ENCODE data around the gene CYGB.
"Not testable (repeated sequence)": the region's sequence is repeated elsewhere in the genome, so short reads cannot be mapped to it uniquely, and the experiment has no call there.

CYGB gene

GRCh38 chr17:76525513-76525833, 12.0 kb downstream of the CYGB start:
- H3K36me3 ChIP-seq (ENCODE audit: insufficient read depth, low read length); H3K4me3 ChIP-seq (ENCODE audit: low read length); H3K9me3 ChIP-seq (ENCODE audit: low read length); H2AFZ ChIP-seq (ENCODE audit: low read depth, low read length): not testable (repeated sequence)
- Histone ChIP-seq H3K4me1 (ENCODE audit: insufficient read depth, low read length) (peaks cover 22% of the 10 kb centered on the region), H3K27me3 (ENCODE audit: insufficient read depth, low read length) (peaks cover 14% of the 10 kb centered on the region)

DNA sequence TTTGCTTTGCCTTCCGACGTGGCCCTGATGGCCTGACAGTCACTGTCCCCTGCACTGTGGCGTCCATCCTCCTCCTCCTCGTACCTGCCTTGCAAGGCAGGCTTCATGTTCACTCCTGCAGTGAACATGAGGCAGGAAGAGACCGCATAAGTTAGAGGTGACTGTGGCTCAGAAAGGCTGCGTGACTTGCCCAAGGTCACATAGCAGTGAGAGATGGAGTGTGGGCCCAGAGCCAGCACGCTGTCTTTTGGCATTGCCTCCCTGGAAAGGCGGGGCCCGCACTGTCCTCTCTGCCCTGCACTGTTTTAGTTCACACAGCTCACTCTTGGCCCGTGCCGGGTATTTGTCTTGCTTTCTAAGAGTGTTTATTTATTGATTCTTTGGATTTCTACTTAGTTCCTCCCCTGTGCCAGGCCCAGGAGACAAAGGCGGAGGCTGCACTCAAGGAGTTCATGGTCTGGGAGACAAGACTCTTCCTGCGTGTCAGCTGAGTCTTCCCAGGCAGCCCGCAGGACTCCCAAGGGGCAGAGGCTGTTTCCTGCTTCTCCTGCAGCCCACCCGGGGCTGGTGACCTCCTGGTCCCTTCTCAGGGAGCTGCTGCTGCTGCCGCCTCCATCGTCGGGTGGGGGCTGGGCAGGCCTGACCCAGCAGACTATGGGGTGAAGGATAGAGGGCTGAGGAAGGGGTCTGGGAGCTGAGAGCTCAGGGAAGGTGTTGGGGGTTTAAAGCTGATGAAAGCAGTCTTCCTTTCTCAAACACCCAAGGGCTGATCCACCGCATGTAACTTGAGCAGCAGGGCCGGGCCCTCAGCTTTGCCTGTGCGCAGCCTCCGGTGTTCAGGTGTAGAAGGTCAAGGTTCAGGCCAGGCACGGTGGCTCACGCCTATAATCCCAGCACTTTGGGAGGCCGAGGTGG, 12.7 kb downstream of the CYGB start:
- Histone ChIP-seq H3K4me3 (ENCODE audit: low read length) (no peak overlapping the region), H3K9me3 (ENCODE audit: low read length) (no peaks in the 10 kb centered on the region), H3K4me1 (ENCODE audit: insufficient read depth, low read length) (peaks cover 16% of the 10 kb centered on the region), H3K36me3 (ENCODE audit: insufficient read depth, low read length) (no peaks in the 10 kb centered on the region), H3K27me3 (ENCODE audit: insufficient read depth, low read length) (peaks cover 18% of the 10 kb centered on the region), H2AFZ (ENCODE audit: low read depth, low read length) (no peak overlapping the region)

DNA sequence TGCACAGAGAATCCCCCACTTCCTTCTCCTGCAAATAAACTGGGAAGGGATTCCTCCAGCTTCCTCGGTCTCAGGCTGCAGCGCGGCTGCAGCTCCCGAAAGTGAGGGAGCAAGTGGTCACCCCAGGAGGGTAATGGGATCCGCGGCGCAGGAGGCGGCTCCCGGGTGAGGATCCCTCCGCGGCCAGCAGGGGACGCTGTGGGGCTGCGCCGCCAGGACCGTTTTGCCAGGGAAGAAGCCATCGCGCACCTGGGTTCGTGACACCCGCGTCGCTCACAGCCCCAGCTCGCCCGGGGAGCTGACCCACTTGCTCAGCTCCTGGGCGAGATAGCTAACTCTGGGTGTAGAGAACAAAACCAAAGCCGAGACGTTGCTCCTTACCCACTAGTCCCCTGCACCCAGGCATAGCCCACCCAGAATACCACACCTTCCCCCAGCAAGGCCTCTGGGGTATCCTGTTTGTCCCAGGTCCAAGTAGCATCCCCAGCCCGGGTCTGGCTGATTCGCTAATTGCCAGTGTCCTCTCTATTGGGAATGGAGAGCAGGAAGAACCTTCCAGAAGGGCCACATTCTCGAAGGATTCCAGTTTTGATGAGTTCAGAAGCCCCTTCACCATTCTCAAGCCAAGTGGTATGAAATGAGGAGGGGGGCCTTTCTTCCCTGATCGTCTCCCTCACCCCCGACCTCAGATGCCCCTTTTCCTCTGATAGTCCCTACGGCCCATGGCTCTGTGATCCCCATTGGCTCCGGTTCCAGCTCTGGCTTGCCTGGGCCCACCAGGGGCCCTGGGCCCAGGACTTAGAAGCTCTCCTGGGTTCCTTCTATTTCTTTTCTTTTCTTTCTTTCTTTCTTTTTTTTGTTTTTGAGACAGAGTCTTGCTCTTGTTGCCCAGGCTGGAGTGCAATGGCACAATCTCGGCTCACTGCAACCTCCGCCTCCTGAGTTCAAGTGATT, 14.1 kb downstream of the CYGB start:
- H3K4me1 ChIP-seq (ENCODE audit: insufficient read depth, low read length), result peaks cover 8% of the 10 kb centered on the region
- H2AFZ ChIP-seq (ENCODE audit: low read depth, low read length), result no peak overlapping the region
- no peaks in the 10 kb centered on the region for H3K36me3 ChIP-seq (ENCODE audit: insufficient read depth, low read length)
- H3K9me3 ChIP-seq (ENCODE audit: low read length), result no peaks in the 10 kb centered on the region
- H3K27me3 ChIP-seq (ENCODE audit: insufficient read depth, low read length), result peaks cover 22% of the 10 kb centered on the region
- no peak overlapping the region for H3K4me3 ChIP-seq (ENCODE audit: low read length)

- H3K4me3 ChIP-seq (ENCODE audit: low read length); H3K4me1 ChIP-seq (ENCODE audit: insufficient read depth, low read length); H3K36me3 ChIP-seq (ENCODE audit: insufficient read depth, low read length); H3K9me3 ChIP-seq (ENCODE audit: low read length); H2AFZ ChIP-seq (ENCODE audit: low read depth, low read length): not testable (repeated sequence)
- H3K27me3 ChIP-seq (ENCODE audit: insufficient read depth, low read length), result peaks cover 22% of the 10 kb centered on the region
Measured at GRCh38 chr17:76521683-76522082, 15.8 kb downstream of the CYGB start.

DNA sequence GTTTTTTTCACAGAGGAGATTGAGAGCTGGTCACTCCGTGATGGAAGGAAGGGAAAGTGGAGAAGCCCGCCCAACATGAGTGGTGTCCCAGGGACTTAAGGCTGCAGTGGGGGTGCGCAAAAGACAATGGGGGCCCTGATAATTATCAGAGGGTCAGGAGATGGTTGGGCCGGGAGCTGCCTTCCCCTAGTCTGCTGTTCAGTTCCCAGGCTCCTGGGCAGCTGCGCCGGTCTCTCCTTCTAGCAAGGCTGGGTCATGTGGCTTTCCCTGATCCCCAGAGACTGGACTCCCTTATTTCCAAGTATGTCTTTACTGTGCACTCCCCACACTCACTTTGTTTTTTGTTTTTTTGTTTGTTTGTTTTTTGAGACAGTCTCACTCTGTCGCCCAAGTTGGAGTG, 16.2 kb downstream of the CYGB start:
- Histone ChIP-seq H3K27me3 (ENCODE audit: insufficient read depth, low read length) (peaks cover 22% of the 10 kb centered on the region), H3K4me3 (ENCODE audit: low read length) (no peak overlapping the region), H3K9me3 (ENCODE audit: low read length) (no peaks in the 10 kb centered on the region), H3K4me1 (ENCODE audit: insufficient read depth, low read length) (peaks cover 2% of the 10 kb centered on the region), H2AFZ (ENCODE audit: low read depth, low read length) (no peak overlapping the region), H3K36me3 (ENCODE audit: insufficient read depth, low read length) (no peaks in the 10 kb centered on the region)

- Histone ChIP-seq H2AFZ (ENCODE audit: low read depth, low read length) (no peak overlapping the region), H3K9me3 (ENCODE audit: low read length) (no peaks in the 10 kb centered on the region), H3K4me1 (ENCODE audit: insufficient read depth, low read length) (peaks cover 2% of the 10 kb centered on the region), H3K36me3 (ENCODE audit: insufficient read depth, low read length) (no peaks in the 10 kb centered on the region), H3K4me3 (ENCODE audit: low read length) (no peak overlapping the region), H3K27me3 (ENCODE audit: insufficient read depth, low read length) (peaks cover 22% of the 10 kb centered on the region)
Measured at GRCh38 chr17:76519048-76519966, 18.2 kb downstream of the CYGB start.

- H2AFZ ChIP-seq (ENCODE audit: low read depth, low read length), result no peak overlapping the region
- H3K9me3 ChIP-seq (ENCODE audit: low read length), result no peaks in the 10 kb centered on the region
- H3K27me3 ChIP-seq (ENCODE audit: insufficient read depth, low read length), result peaks cover 27% of the 10 kb centered on the region
- H3K36me3 ChIP-seq (ENCODE audit: insufficient read depth, low read length), result no peaks in the 10 kb centered on the region
- no peak overlapping the region for H3K4me3 ChIP-seq (ENCODE audit: low read length)
- H3K4me1 ChIP-seq (ENCODE audit: insufficient read depth, low read length), result no peaks in the 10 kb centered on the region
Measured at GRCh38 chr17:76517638-76518038, 19.9 kb downstream of the CYGB start.

GRCh38 chr17:76515274-76515949, 22.1 kb downstream of the CYGB start:
- no peaks in the 10 kb centered on the region for H3K4me1 ChIP-seq (ENCODE audit: insufficient read depth, low read length)
- no peak overlapping the region for H2AFZ ChIP-seq (ENCODE audit: low read depth, low read length)
- H3K9me3 ChIP-seq (ENCODE audit: low read length), result no peaks in the 10 kb centered on the region
- H3K27me3 ChIP-seq (ENCODE audit: insufficient read depth, low read length), result peaks cover 14% of the 10 kb centered on the region
- no peak overlapping the region for H3K4me3 ChIP-seq (ENCODE audit: low read length)
- H3K36me3 ChIP-seq (ENCODE audit: insufficient read depth, low read length), result no peaks in the 10 kb centered on the region

- H3K4me1 ChIP-seq (ENCODE audit: insufficient read depth, low read length); H3K27me3 ChIP-seq (ENCODE audit: insufficient read depth, low read length); H3K9me3 ChIP-seq (ENCODE audit: low read length): not testable (repeated sequence)
Measured at GRCh38 chr17:76514355-76514754, 23.2 kb downstream of the CYGB start.

GRCh38 chr17:76513306-76513692, 24.2 kb downstream of the CYGB start:
- H3K4me3 ChIP-seq (ENCODE audit: low read length), result no peak overlapping the region
- H3K27me3 ChIP-seq (ENCODE audit: insufficient read depth, low read length), result peaks cover 7% of the 10 kb centered on the region
- H3K4me1 ChIP-seq (ENCODE audit: insufficient read depth, low read length), result no peaks in the 10 kb centered on the region
- no peaks in the 10 kb centered on the region for H3K36me3 ChIP-seq (ENCODE audit: insufficient read depth, low read length)
- no peak overlapping the region for H2AFZ ChIP-seq (ENCODE audit: low read depth, low read length)
- H3K9me3 ChIP-seq (ENCODE audit: low read length), result no peaks in the 10 kb centered on the region

More at GRCh38 chr17:76514355-76514754, 23.2 kb downstream of the CYGB start:
- H2AFZ ChIP-seq (ENCODE audit: low read depth, low read length); H3K4me3 ChIP-seq (ENCODE audit: low read length); H3K36me3 ChIP-seq (ENCODE audit: insufficient read depth, low read length): not testable (repeated sequence)

DNA sequence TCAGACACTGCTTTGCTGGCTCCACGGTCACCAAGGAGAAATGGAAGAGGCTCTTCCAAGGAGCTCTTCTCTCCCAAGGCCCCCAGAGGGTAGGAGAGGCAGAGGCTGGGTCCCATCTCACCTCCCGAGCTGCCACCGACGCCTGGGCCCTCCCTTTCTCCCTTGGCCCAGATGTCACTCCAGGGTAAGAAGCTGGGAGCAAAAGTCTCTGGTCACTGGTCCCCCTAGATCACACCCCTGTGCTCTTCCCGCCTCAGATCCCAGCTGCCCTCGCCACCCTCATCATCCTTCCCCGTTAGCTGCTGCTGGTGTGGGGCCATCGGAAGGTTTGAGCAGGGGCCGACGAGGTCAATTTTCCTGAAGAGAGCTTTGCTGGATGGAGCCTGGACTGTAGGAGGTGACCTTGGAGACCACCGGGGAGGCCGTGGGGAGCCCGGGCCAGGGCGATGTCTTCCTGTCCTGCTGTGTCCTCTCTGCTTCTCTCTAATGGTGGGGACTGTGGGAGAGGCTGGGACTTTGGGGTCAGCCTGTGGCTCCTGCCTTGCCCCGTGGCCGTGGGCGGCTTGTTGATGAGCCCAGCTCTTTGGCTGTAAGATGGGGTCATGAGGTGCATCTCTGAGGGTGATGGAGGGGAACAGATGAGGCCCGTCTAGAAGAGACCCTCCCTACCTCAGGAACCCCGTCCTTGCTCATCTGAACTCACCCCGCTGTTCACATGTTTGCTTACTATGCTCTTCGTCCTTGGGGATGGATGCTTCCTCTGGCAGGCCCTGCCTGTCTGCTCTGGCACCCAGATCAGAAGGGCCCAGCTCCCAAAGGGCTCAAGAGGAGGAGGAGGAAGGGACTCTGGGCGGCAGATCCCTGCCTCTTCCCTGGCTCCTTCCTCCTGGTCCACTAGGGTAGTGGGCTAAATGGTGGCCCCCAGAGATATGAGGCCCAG, 24.9 kb downstream of the CYGB start:
- no peak overlapping the region for H3K4me3 ChIP-seq (ENCODE audit: low read length)
- no peak overlapping the region for H2AFZ ChIP-seq (ENCODE audit: low read depth, low read length)
- no peaks in the 10 kb centered on the region for H3K36me3 ChIP-seq (ENCODE audit: insufficient read depth, low read length)
- H3K27me3 ChIP-seq (ENCODE audit: insufficient read depth, low read length), result peaks cover 11% of the 10 kb centered on the region
- no peaks in the 10 kb centered on the region for H3K4me1 ChIP-seq (ENCODE audit: insufficient read depth, low read length)
- H3K9me3 ChIP-seq (ENCODE audit: low read length), result no peaks in the 10 kb centered on the region
